Activated T-cell treated with anti-CD3 and anti-CD28 coated beads, Interleukin-2, amount 50 U/mL, for 4 hours (primary cell): ENCODE data around the gene TUBB. TPM values are rescaled to one million over a fixed set of nuclear protein-coding genes. Genes with fewer than 3 reads are reported as not detected.
"Not testable (repeated sequence)": the region's sequence is repeated elsewhere in the genome, so short reads cannot be mapped to it uniquely, and the experiment has no call there.

ENCODE experiments used
- ATAC-seq, 2 donors: fragments of 200-7000 bp; cut with Tn5 transposase; one replicate each; pipeline ENCODE4 v1.10.0; 2021
- DNase-seq: peaks from one replicate; pipeline ENCODE4 v3.0.0-alpha.2; 2020
- H3K27me3 Mint-ChIP-seq: one replicate; pipeline ENCODE4 v1.8.0; 2021; ENCODE audit warnings: low read depth, mixed read lengths
- H3K36me3 Mint-ChIP-seq: one replicate; pipeline ENCODE4 v1.8.0; 2022; ENCODE audit warnings: mixed read lengths; ENCODE audit not compliant: insufficient read depth
- H3K4me1 Mint-ChIP-seq: one replicate; pipeline ENCODE4 v1.8.0; 2021; ENCODE audit warnings: low read depth, mixed read lengths
- H3K4me3 Mint-ChIP-seq: one replicate; pipeline ENCODE4 v1.8.0; 2021; ENCODE audit warnings: mild to moderate bottlenecking, moderate library complexity, mixed read lengths
- H3K9me3 Mint-ChIP-seq: one replicate; pipeline ENCODE4 v1.8.0; 2021; ENCODE audit warnings: mixed read lengths
- total RNA-seq, 3 donors: library from RNA; stranded (reverse); gene quantifications; one replicate each; pipeline ENCODE4 v1.2.1, GENCODE V29; 2021

The TUBB gene
- total RNA-seq, 3 donors from 2014 or later = 1,153 to 1,485 (median 1,301) TPM

- H3K27me3 Mint-ChIP-seq = no peaks in the 10 kb centered on the region
- peaks cover 1% of the 10 kb centered on the region for H3K36me3 Mint-ChIP-seq
- DNase-seq = no peak
- no peak overlapping the region for H3K4me3 Mint-ChIP-seq
- peaks cover 28% of the 10 kb centered on the region for H3K4me1 Mint-ChIP-seq
- no peaks in the 10 kb centered on the region for H3K9me3 Mint-ChIP-seq
- no peak for ATAC-seq
Measured at GRCh38 chr6:30748851-30749540, 28.8 kb downstream of the TUBB start.

GRCh38 chr6:30749554-30750378, 29.6 kb downstream of the TUBB start:
- no peaks in the 10 kb centered on the region for H3K27me3 Mint-ChIP-seq
- DNase-seq (no peak), ATAC-seq (no peak)
- H3K36me3 Mint-ChIP-seq = no peaks in the 10 kb centered on the region
- peaks cover 28% of the 10 kb centered on the region for H3K4me1 Mint-ChIP-seq
- H3K9me3 Mint-ChIP-seq = no peaks in the 10 kb centered on the region
- no peak overlapping the region for H3K4me3 Mint-ChIP-seq

- H3K4me1 Mint-ChIP-seq = peaks cover 23% of the 10 kb centered on the region
- no peak for DNase-seq
- H3K36me3 Mint-ChIP-seq = no peaks in the 10 kb centered on the region
- no peak overlapping the region for H3K4me3 Mint-ChIP-seq
- H3K9me3 Mint-ChIP-seq = no peaks in the 10 kb centered on the region
- ATAC-seq = no peak
- no peaks in the 10 kb centered on the region for H3K27me3 Mint-ChIP-seq
Measured at GRCh38 chr6:30750379-30750668, 30.2 kb downstream of the TUBB start.

GRCh38 chr6:30752157-30752927, 32.2 kb downstream of the TUBB start:
- no peak overlapping the region for H3K4me3 Mint-ChIP-seq
- H3K27me3 Mint-ChIP-seq = no peaks in the 10 kb centered on the region
- no peaks in the 10 kb centered on the region for H3K36me3 Mint-ChIP-seq
- ATAC-seq (no peak), DNase-seq (no peak)
- H3K4me1 Mint-ChIP-seq = peaks cover 15% of the 10 kb centered on the region
- H3K9me3 Mint-ChIP-seq = no peaks in the 10 kb centered on the region

- H3K4me1 Mint-ChIP-seq = peaks cover 4% of the 10 kb centered on the region
- no peak for ATAC-seq
- no peak overlapping the region for H3K4me3 Mint-ChIP-seq
- H3K27me3 Mint-ChIP-seq = no peaks in the 10 kb centered on the region
- DNase-seq = no peak
- H3K9me3 Mint-ChIP-seq = no peaks in the 10 kb centered on the region
- no peaks in the 10 kb centered on the region for H3K36me3 Mint-ChIP-seq
Measured at GRCh38 chr6:30754631-30755030, 34.5 kb downstream of the TUBB start.

- H3K36me3 Mint-ChIP-seq, H3K9me3 Mint-ChIP-seq, ATAC-seq, H3K27me3 Mint-ChIP-seq, H3K4me1 Mint-ChIP-seq, DNase-seq, H3K4me3 Mint-ChIP-seq: not testable (repeated sequence)
Measured at GRCh38 chr6:30756405-30757003, 36.4 kb downstream of the TUBB start.

GRCh38 chr6:30757261-30757904, 37.2 kb downstream of the TUBB start:
- no peak for ATAC-seq
- no peaks in the 10 kb centered on the region for H3K27me3 Mint-ChIP-seq
- no peaks in the 10 kb centered on the region for H3K9me3 Mint-ChIP-seq
- H3K4me1 Mint-ChIP-seq = peaks cover 8% of the 10 kb centered on the region
- no peaks in the 10 kb centered on the region for H3K36me3 Mint-ChIP-seq
- DNase-seq = no peak
- no peak overlapping the region for H3K4me3 Mint-ChIP-seq

GRCh38 chr6:30759575-30760239, 39.6 kb downstream of the TUBB start:
- H3K9me3 Mint-ChIP-seq = no peaks in the 10 kb centered on the region
- peaks cover 24% of the 10 kb centered on the region for H3K4me1 Mint-ChIP-seq
- ATAC-seq (no peak), DNase-seq (no peak)
- no peaks in the 10 kb centered on the region for H3K36me3 Mint-ChIP-seq
- H3K27me3 Mint-ChIP-seq = peaks cover 2% of the 10 kb centered on the region
- no peak overlapping the region for H3K4me3 Mint-ChIP-seq

GRCh38 chr6:30760549-30760948, 40.4 kb downstream of the TUBB start:
- DNase-seq = no peak
- no peak for ATAC-seq
- Mint-ChIP-seq H3K4me1 (peaks cover 26% of the 10 kb centered on the region), H3K9me3 (no peaks in the 10 kb centered on the region), H3K27me3 (peaks cover 2% of the 10 kb centered on the region), H3K4me3 (no peak overlapping the region), H3K36me3 (no peaks in the 10 kb centered on the region)

- H3K27me3 Mint-ChIP-seq = peaks cover 2% of the 10 kb centered on the region
- H3K36me3 Mint-ChIP-seq = no peaks in the 10 kb centered on the region
- H3K4me3 Mint-ChIP-seq = no peak overlapping the region
- DNase-seq (no peak), ATAC-seq (peak; percentile 85 to 86)
- no peaks in the 10 kb centered on the region for H3K9me3 Mint-ChIP-seq
- H3K4me1 Mint-ChIP-seq = peaks cover 36% of the 10 kb centered on the region
Measured at GRCh38 chr6:30761791-30762429, 41.8 kb downstream of the TUBB start.

- ATAC-seq = no peak
- H3K36me3 Mint-ChIP-seq = no peaks in the 10 kb centered on the region
- H3K9me3 Mint-ChIP-seq = no peaks in the 10 kb centered on the region
- peaks cover 46% of the 10 kb centered on the region for H3K4me1 Mint-ChIP-seq
- peaks cover 2% of the 10 kb centered on the region for H3K27me3 Mint-ChIP-seq
- H3K4me3 Mint-ChIP-seq = no peak overlapping the region
- no peak for DNase-seq
Measured at GRCh38 chr6:30763155-30763617, 43.0 kb downstream of the TUBB start.

- H3K4me1 Mint-ChIP-seq = peaks cover 53% of the 10 kb centered on the region
- no peak overlapping the region for H3K4me3 Mint-ChIP-seq
- DNase-seq = no peak
- H3K9me3 Mint-ChIP-seq = no peaks in the 10 kb centered on the region
- ATAC-seq = no peak
- no peaks in the 10 kb centered on the region for H3K36me3 Mint-ChIP-seq
- H3K27me3 Mint-ChIP-seq = peaks cover 2% of the 10 kb centered on the region
Measured at GRCh38 chr6:30763618-30764489, 43.7 kb downstream of the TUBB start.
